GM12892 (cell line): ENCODE results near the gene CA9.

Source experiments
- POLR2AphosphoS5 ChIP-seq: IDR thresholded peaks from 2 replicates; pipeline ENCODE4 v1.6.1; 2011; ENCODE audit warnings: low read depth, low read length, control low read depth
- TAF1 ChIP-seq: IDR thresholded peaks from 2 replicates; pipeline ENCODE4 v1.6.1; 2011; ENCODE audit warnings: low read depth, mild to moderate bottlenecking, control low read depth, low read length, borderline replicate concordance

GRCh38 chr9:35687972-35688557, 14.3 kb downstream of the CA9 start:
- TF ChIP-seq POLR2AphosphoS5 (no peak), TAF1 (no peak)
